Thyroid gland (tissue), 4 donors: ENCODE measurements around the gene BCKDHA.

Source experiments
- CTCF ChIP-seq, 6 experiments: fragments of 200-600 bp in 3 of 6; fragments of 450-650 bp in 3 of 6; sonication (generic) in 3 of 6; IDR thresholded peaks; one replicate each; pipeline ENCODE4 v1.5.1; 2016 to 2019; ENCODE audit warnings: antibody characterized with exemption in 6 of 6, mild to moderate bottlenecking in 2 of 6, inconsistent platforms in 1 of 6, moderate library complexity in 1 of 6
- POLR2A ChIP-seq, 2 donors: fragments of 450-650 bp; IDR thresholded peaks; one replicate each; pipeline ENCODE4 v1.6.1; 2017; ENCODE audit warnings: antibody characterized with exemption in 2 of 2, mild to moderate bottlenecking in 2 of 2, moderate library complexity in 1 of 2

GRCh38 chr19:41457241-41457640 lies 59.6 kb downstream of the BCKDHA start:
- TF ChIP-seq CTCF (IDR thresholded peaks at IDR 0.05) (no peak), POLR2A (IDR thresholded peaks at IDR 0.05) (no peak)
